ENCODE data around the gene ANKRD39.

Gene ANKRD39

DNA sequence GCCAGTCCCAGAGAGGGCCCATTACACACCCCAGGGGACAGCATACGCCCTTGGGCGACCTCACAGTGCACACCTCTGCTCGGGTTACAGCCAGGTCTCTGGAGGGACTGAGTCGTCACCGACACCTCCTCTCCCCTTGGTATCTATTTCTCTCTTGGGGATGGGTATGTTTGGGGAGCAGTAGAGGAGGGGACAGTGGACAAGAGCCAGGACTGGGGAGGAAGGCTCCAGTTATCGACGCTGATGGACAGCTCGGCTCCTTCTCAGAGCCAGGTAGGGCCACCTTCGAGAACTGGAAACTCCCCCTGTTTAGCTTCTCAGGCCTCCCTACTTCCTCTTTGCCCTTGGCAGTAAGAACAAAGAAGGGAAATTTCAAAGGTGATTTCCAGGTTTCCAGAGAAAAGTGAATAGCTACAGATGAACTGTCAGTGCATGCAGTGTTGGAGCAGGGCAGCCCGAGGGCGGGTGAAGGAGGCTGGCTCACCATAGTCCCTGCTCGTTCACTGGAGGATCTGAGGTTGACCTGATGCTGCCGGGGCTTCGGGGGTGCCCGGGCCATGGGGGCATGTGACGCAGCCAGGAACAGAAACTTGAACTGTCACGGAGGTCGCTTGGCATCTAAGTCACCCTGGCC is 16.5 kb upstream of the ANKRD39 start:
- no peak overlapping the region for H3K4me3 ChIP-seq (ENCODE audit: low read depth, low read length)
- no peak for DNase-seq (ENCODE audit: low read depth, low spot score)
- TF ChIP-seq, protein P1, sequence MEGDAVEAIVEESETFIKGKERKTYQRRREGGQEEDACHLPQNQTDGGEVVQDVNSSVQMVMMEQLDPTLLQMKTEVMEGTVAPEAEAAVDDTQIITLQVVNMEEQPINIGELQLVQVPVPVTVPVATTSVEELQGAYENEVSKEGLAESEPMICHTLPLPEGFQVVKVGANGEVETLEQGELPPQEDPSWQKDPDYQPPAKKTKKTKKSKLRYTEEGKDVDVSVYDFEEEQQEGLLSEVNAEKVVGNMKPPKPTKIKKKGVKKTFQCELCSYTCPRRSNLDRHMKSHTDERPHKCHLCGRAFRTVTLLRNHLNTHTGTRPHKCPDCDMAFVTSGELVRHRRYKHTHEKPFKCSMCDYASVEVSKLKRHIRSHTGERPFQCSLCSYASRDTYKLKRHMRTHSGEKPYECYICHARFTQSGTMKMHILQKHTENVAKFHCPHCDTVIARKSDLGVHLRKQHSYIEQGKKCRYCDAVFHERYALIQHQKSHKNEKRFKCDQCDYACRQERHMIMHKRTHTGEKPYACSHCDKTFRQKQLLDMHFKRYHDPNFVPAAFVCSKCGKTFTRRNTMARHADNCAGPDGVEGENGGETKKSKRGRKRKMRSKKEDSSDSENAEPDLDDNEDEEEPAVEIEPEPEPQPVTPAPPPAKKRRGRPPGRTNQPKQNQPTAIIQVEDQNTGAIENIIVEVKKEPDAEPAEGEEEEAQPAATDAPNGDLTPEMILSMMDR (IDR thresholded peaks at IDR 0.05; ENCODE audit: insufficient read depth, low read length, missing control alignments) = no peak
- CTCF ChIA-PET = interaction anchor here (1.5 kb wide), 1 partner anchor 76 kb away, joined by 8 read pairs; no protein-coding TSS in a partner anchor
- POLR2A ChIA-PET = interaction anchor here (0.9 kb wide), 1 partner anchor 16 kb away, joined by 5 read pairs; the partner anchor contains the start of gene ANKRD39

DNA sequence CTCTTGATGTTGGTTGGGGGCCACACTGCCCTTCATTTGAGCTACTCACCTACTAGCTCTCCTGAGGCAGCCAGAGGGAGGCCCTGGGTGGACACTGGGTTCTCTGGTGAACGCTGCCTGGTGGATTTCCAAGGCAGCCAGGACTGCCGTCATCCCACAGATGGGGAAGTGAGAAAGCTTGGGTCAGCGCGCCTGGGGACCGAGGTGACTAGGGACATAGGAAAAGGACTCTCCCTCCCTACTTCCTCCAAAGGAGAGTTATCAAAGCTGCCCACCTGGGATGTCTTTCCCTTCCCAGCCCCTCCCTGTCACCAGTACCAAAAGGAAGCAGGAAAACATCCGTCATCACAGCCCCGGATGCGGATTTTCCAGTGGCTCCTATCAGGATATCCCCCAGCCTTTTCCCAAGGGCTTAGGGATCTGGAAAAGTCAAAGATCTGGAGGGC is 15.9 kb upstream of the ANKRD39 start:
- TF ChIP-seq, protein P1 (IDR thresholded peaks at IDR 0.05; ENCODE audit: insufficient read depth, low read length, missing control alignments) = no peak
- POLR2A ChIA-PET = interaction anchor here (0.9 kb wide), 1 partner anchor 16 kb away, joined by 5 read pairs; the partner anchor contains the start of gene ANKRD39
- H3K4me3 ChIP-seq (ENCODE audit: low read depth, low read length) = no peak overlapping the region
- DNase-seq (ENCODE audit: low read depth, low spot score) = no peak
- CTCF ChIA-PET = interaction anchor here (1.5 kb wide), 1 partner anchor 77 kb away, joined by 8 read pairs; no protein-coding TSS in a partner anchor

DNA sequence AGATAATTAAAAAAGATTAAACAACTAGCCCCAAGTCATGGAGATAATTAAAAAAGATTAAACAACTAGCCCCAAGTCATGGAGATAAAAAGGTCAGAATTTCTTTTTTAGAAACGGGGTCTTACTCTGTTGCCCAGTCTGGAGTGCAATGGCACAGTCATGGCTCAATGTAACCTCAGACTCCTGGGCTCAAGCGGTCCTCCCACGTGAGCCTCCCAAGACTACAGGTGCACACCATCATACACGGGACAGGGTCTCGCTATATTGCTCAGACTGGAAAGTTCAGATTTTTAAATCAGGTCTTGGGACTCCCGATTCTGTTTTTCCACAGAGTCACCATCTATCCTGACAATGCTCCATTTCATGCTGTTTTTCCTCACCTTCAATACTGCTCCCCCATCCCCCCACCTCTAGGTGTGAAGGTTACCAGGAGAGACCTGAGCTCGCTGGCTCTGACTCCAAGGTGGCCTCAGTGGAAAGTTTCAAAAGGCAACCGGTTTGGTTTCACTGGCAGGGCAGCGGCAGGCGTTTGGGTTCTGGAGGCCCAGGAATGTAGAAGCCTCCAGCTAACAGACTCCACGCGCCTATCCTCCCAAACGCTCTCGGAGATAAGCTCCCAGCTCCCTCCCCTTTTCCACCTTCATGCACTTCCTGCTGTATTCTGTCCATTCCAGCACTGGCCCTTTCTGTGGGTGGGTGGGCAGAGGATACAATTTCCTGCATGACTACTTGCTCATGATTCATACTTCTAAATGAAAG is 15.0 kb upstream of the ANKRD39 start:
- TF ChIP-seq, protein P1 (IDR thresholded peaks at IDR 0.05; ENCODE audit: insufficient read depth, low read length, missing control alignments) = no peak
- DNase-seq (ENCODE audit: low read depth, low spot score) = no peak
- POLR2A ChIA-PET = no interaction called here
- H3K4me3 ChIP-seq (ENCODE audit: low read depth, low read length) = no peak overlapping the region
- CTCF ChIA-PET = interaction anchor here (1.5 to 2.3 kb wide), 3 partner anchors 15 to 240 kb away, joined by 8 to 17 read pairs (median 11); partner anchors contain the start of genes ANKRD36 and ANKRD39

DNA sequence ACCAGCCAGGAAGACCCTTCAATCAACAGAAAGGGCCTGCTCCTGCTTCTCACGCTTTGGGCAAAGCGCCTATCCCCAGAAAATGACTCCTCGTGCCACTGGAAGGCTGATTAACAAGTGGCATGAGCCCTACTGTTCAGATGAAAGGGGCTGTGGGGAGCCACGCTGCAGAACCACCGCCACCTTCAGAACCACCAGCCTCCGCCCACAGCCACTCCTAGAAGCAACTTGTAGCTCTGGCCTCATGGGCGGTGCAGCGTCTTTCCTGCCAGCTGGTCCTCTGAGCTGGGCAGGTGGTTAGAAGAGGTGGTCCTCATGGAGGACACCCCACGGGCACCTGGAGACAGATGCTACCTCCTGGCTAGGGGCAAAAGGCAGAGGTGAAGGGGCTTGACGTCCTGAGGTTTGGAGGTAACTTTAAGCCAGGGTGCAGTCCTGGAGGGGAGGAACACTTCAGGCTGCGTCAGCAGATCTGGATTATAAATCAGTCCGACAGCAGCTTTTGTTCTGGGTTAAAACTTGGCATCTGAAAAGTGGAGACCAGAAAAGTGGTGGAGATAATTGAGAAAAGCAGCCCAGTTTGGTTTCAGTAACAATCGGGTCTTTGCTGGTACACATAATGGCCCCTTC is 12.9 kb upstream of the ANKRD39 start:
- ChIA-PET CTCF (interaction anchor here (0.6 to 2.3 kb wide), 5 partner anchors 13 to 242 kb away, joined by 3 to 17 read pairs (median 3); partner anchors contain the start of genes ANKRD36 and ANKRD39), POLR2A (interaction anchor here (0.7 to 1.0 kb wide), 2 partner anchors 12 to 36 kb away, joined by 3 read pairs; no protein-coding TSS in a partner anchor)
- TF ChIP-seq, protein P1 (IDR thresholded peaks at IDR 0.05; ENCODE audit: insufficient read depth, low read length, missing control alignments) = no peak
- peak overlapping the region; percentile 87 for H3K4me3 ChIP-seq (ENCODE audit: low read depth, low read length)
- DNase-seq (ENCODE audit: low read depth, low spot score) = no peak

DNA sequence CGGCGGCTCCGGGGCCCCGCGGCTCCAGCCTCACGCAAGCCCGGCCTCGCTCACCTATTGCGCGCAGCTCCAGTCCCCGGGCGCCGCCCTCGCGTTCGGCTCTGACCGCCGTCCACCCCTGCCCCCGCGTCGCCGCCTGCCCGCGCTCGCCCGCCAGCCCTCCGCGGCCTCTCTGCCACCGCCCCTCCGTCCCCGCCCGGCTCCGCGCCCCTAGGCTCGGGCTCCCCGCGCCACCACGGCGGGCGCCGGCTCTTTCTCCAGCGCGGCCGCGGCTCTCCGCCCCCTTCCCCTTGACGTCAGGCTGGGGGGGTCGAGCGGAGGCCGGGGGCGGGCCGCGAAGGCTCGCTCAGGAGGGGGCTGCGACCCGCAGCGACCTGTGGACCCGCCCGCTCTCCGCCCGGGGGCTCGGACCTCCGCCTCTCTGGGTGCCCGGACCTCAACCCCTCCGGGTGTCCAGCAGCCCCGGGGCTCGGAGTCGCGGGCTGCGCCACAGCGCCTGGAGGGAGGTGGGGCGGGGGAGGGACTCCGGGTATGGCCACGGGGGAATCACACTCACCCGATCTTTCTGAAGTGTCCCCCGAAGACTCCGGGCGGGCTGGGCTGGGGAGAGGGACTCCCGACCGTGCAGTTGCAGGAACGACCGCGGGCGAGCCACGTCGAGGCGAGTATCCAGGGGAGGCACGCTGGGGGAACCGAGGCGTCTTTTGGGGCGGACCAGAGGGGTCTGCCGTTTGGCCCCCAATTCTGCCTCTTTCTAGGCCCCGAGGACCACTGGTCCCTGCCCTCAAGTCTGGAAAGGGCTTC is 12.2 kb upstream of the ANKRD39 start, which contains the start of gene SEMA4C:
Gene SEMA4C, minus strand, starts transcription at position 259 of the 804 bp plus-strand sequence. CDS start 2,194 bp downstream, outside the sequence.
- DNase-seq (ENCODE audit: low read depth, low spot score) = no peak
- ChIA-PET POLR2A (interaction anchor here (1.0 kb wide), 1 partner anchor 11 kb away, joined by 3 read pairs; no protein-coding TSS in a partner anchor), CTCF (interaction anchor here (0.8 to 4.3 kb wide), 6 partner anchors 11 to 81 kb away, joined by 3 to 50 read pairs (median 6); partner anchors contain the start of gene ANKRD39)
- TF ChIP-seq, protein P1 (IDR thresholded peaks at IDR 0.05; ENCODE audit: insufficient read depth, low read length, missing control alignments) = no peak
- H3K4me3 ChIP-seq (ENCODE audit: low read depth, low read length) = peak within 1 kb of the TSS; percentile 87
